Esophagus squamous epithelium (tissue), 5 donors: ENCODE measurements around the gene TLCD2. TPM values are rescaled to one million over a fixed set of nuclear protein-coding genes. Genes with fewer than 3 reads are reported as not detected.

Experiments
- DNase-seq: peaks from one replicate; lab custom pipeline; 2025; lab: John Stamatoyannopoulos, UW
- H3K27ac ChIP-seq, 4 donors: fragments of 200-600 bp; sonication (generic); one replicate each; pipeline ENCODE4 v1.5.1; 2016 to 2019; ENCODE audit warnings: mild to moderate bottlenecking in 1 of 4
- H3K27me3 ChIP-seq, 4 donors: fragments of 200-600 bp; sonication (generic); 1 replicate in 3 of 4; 2 replicates in 1 of 4; pipeline versions ENCODE4 v1.5.1 to v1.6.0; 2017 to 2021; ENCODE audit warnings: antibody characterized with exemption in 1 of 4
- H3K36me3 ChIP-seq, 3 donors: fragments of 200-600 bp; sonication (generic); one replicate each; pipeline ENCODE4 v1.5.1; 2016 to 2019
- H3K4me1 ChIP-seq, 3 donors: fragments of 200-600 bp; sonication (generic); one replicate each; pipeline ENCODE4 v1.5.1; 2017 to 2019
- H3K4me3 ChIP-seq, 4 donors: fragments of 200-600 bp; sonication (generic); 1 replicate in 3 of 4; 2 replicates in 1 of 4; pipeline ENCODE4 v1.5.1; 2016 to 2019; ENCODE audit warnings: mild to moderate bottlenecking in 2 of 4, moderate library complexity in 1 of 4
- H3K9me3 ChIP-seq, 3 donors: fragments of 200-600 bp; sonication (generic); one replicate each; pipeline ENCODE4 v1.5.1; 2016 to 2019
- POLR2A ChIP-seq, 4 donors: fragments of 450-650 bp; IDR thresholded peaks; one replicate each; pipeline ENCODE4 v1.6.1; 2017; ENCODE audit warnings: antibody characterized with exemption in 4 of 4, mild to moderate bottlenecking in 4 of 4, moderate library complexity in 3 of 4
- WGBS, 2 donors: methylation state at CpG; one replicate each; pipeline ENCODE4 v1.1.5; 2018; 5-methylcytosine and 5-hydroxymethylcytosine counted together
- intact Hi-C: fragments of 100-400 bp; cut with DNase I; formaldehyde crosslinking; loops from one replicate; pipeline ENCODE4 v1.15.0; 2022
- total RNA-seq, 4 donors: library from RNA; depleted of rRNA; stranded (reverse); fragments of >200 nt; gene quantifications; one replicate each; pipeline ENCODE4 v1.1.0, GENCODE V29; 2016
- TF ChIP-seq, protein P1 (sequence below), 6 experiments: fragments of 450-650 bp in 4 of 6; fragments of 200-600 bp in 2 of 6; sonication (generic) in 2 of 6; IDR thresholded peaks; one replicate each; pipeline ENCODE4 v1.5.1; 2016 to 2019; ENCODE audit warnings: antibody characterized with exemption in 6 of 6, mild to moderate bottlenecking in 4 of 6, moderate library complexity in 4 of 6
- donor health status: DM: yes; HTN: yes; CAD: no.

Gene TLCD2
- total RNA-seq, 4 donors from 2014 or later: 4.2 to 6.0 (median 5.6) TPM

DNA sequence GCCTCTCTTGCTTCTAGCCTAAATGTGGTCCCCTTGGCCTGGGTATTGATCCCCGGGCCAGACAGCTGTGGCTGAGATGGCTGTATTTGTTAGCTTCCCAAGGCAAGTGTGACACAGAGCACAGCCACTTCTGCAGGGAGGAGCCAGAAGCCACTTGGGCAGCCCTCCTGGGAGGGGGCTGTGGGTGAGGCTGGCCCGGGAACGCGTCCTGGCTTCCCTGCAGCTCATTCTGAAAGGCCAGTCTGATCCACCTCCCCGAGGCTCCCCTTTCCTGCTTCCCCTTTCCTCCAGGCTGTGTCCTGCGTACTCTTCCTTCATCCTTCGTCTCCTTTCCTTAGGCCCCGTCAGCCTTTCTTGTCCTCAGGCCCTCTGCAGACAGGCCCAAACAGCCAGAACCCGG is 40.5 kb upstream of the TLCD2 start:
- 44 to 60% methylated on average over 8 of the region's 9 CpGs for WGBS, 2 donors
- Histone ChIP-seq H3K9me3 (no peaks in the 10 kb centered on the region), H3K27me3 (no peaks in the 10 kb centered on the region), H3K27ac (peak overlapping the region; percentile 35 to 85 (median 69)), H3K4me3 (no peak overlapping the region), H3K36me3 (no peaks in the 10 kb centered on the region), H3K4me1 (peaks cover 26 to 93% (median 51%) of the 10 kb centered on the region in 3 donors)
- DNase-seq: no peak
- intact Hi-C loops: no loop called here
- TF ChIP-seq, protein P1, sequence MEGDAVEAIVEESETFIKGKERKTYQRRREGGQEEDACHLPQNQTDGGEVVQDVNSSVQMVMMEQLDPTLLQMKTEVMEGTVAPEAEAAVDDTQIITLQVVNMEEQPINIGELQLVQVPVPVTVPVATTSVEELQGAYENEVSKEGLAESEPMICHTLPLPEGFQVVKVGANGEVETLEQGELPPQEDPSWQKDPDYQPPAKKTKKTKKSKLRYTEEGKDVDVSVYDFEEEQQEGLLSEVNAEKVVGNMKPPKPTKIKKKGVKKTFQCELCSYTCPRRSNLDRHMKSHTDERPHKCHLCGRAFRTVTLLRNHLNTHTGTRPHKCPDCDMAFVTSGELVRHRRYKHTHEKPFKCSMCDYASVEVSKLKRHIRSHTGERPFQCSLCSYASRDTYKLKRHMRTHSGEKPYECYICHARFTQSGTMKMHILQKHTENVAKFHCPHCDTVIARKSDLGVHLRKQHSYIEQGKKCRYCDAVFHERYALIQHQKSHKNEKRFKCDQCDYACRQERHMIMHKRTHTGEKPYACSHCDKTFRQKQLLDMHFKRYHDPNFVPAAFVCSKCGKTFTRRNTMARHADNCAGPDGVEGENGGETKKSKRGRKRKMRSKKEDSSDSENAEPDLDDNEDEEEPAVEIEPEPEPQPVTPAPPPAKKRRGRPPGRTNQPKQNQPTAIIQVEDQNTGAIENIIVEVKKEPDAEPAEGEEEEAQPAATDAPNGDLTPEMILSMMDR (IDR thresholded peaks at IDR 0.05): no peak
- TF ChIP-seq POLR2A (IDR thresholded peaks at IDR 0.05): no peak

DNA sequence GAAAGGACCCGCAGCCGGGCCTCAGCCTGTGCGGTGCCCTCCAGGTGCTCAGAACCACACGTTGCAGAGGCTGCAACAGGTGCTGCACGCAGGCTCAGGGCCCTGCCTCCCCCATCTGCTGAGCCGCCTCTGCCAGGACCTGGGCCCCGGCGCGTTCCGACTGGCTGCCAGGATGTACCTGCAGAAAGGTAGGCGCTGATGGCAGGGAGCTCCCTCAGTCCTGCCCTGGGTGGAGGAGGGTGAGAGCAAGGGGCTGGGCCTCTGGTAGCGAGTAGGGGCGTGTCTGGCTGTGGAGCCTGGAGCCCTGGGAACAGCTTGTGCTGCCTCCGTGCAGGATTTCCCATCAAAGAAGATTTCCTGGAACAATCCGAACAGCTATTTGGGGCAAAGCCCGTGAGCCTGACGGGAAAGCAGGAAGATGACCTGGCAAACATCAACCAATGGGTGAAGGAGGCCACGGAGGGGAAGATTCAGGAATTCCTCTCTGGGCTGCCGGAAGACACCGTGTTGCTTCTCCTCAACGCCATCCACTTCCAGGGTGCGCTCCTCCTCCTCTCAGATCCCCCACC is 36.9 kb upstream of the TLCD2 start:
- Histone ChIP-seq H3K4me1 (peaks cover 11 to 73% (median 25%) of the 10 kb centered on the region in 3 donors), H3K36me3 (no peaks in the 10 kb centered on the region), H3K27me3 (no peaks in the 10 kb centered on the region), H3K27ac (peak overlapping the region; percentile 71 to 87 (median 80)), H3K4me3 (peak overlapping the region in 3 of 4 donors; percentile 3 to 17 (median 6)), H3K9me3 (no peaks in the 10 kb centered on the region)
- TF ChIP-seq, protein P1 (IDR thresholded peaks at IDR 0.05): peak in 1 of 6 experiments; percentile 33
- TF ChIP-seq POLR2A (IDR thresholded peaks at IDR 0.05): peak in 1 of 4 donors; percentile 10
- no peak for DNase-seq
- intact Hi-C loops: no loop called here
- 47 to 59% methylated on average over 6 to 11 of the region's 22 CpGs for WGBS, 2 donors

DNA sequence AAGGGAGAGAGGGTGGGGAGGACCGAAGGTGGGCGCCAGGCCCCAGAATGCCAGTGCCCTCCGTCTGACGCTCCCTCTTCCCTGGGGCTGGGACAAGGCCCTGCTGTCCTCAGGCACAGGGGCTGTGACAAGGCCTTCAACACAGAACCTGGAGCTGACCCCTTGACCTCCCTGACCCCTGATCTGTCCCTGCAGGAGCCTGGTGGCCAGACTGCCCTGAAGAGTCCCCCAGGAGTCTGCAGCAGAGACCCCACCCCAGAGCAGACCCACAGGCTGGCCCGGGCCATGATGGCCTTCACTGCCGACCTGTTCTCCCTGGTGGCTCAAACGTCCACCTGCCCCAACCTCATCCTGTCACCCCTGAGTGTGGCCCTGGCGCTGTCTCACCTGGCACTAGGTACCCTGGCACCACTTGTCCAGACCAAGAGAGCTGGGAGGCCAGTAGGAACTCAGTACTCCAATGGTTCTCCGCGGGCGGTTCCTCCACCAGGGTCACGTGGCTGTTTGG is 35.4 kb upstream of the TLCD2 start:
- no peak overlapping the region for H3K27ac ChIP-seq

DNA sequence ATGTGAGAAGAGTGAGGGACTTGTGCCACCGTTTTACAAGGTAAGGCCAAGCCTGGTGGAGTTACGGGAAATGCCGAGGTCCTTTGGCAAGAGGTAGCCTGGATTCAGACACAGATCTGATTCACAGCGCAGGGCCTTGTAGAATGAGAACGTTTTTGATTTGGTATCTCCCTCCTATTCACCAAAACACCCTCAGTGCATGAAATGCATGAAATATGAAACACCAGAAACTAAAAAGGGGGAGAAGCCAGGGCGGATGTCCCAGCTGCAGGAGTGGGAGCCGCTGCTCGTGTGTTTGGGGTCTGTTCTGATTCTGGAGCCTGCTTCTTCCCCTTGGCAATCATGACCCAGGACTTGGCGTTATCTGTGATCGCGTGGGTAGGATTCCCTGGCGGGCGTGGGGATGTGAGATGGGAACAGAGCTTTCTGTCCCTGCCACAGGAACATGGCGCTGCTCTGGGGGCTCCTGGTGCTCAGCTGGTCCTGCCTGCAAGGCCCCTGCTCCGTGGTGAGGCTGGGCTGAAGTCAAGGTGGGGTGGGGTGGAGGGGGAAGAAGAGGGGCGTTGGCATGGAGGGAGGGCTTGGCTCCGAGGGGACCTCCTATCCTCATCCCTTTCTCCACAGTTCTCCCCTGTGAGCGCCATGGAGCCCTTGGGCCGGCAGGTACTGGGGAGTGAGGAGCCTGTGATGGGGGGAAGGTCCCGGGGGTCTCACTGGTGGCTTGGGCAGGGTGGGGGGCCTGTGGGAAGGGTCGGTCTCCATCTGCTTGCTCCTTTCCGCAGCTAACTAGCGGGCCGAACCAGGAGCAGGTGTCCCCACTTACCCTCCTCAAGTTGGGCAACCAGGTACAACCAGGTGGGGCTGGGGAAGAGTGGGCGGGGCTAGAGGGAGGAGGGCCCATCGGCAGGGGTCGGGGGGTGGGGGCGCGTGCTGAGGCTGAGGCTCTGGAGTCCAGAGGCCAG is 34.7 kb upstream of the TLCD2 start:
- Histone ChIP-seq H3K27me3 (no peaks in the 10 kb centered on the region), H3K27ac (peak overlapping the region in 2 of 4 donors; percentile 21 to 29), H3K36me3 (no peaks in the 10 kb centered on the region), H3K4me3 (no peak overlapping the region), H3K9me3 (no peaks in the 10 kb centered on the region), H3K4me1 (peaks cover 11 to 51% (median 11%) of the 10 kb centered on the region in 3 donors)
- no peak for DNase-seq
- TF ChIP-seq POLR2A (IDR thresholded peaks at IDR 0.05): no peak
- intact Hi-C loops: no loop called here
- 64 to 84% methylated on average over 14 of the region's 29 CpGs for WGBS, 2 donors

More for the DNA sequence above, 35.4 kb upstream of the TLCD2 start:
- DNase-seq: no peak
- TF ChIP-seq POLR2A (IDR thresholded peaks at IDR 0.05): no peak
- TF ChIP-seq, protein P1 (IDR thresholded peaks at IDR 0.05): no peak
- Histone ChIP-seq H3K27me3 (no peaks in the 10 kb centered on the region), H3K4me3 (no peak overlapping the region), H3K4me1 (peaks cover 11 to 59% (median 14%) of the 10 kb centered on the region in 3 donors), H3K36me3 (no peaks in the 10 kb centered on the region), H3K9me3 (no peaks in the 10 kb centered on the region)
- WGBS, 2 donors: 88 to 100% methylated on average over 2 to 8 of the region's 12 CpGs
- intact Hi-C loops: no loop called here

DNA sequence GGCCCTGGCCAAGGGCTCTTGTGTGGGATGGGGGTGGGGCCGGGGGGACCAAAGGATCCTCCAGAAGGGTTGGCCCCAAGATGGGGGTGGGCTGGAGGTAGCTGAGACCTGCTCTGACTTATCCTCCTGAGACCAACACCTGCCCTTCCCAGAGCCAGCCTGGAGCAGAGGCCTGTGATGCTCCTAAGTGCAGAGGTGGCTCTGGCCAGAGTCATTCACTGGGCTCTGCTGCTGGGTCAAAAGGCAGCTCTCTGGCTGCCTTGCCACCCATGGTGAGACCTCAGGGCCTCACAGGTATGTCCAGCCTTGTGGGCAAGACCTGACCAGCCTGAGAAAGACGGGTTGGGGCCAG is 32.9 kb upstream of the TLCD2 start:
- Histone ChIP-seq H3K27me3 (no peaks in the 10 kb centered on the region), H3K4me3 (no peak overlapping the region), H3K4me1 (peaks cover 11 to 41% (median 11%) of the 10 kb centered on the region in 3 donors), H3K9me3 (no peaks in the 10 kb centered on the region), H3K27ac (no peak overlapping the region), H3K36me3 (peaks cover 0 to 6% (median 1%) of the 10 kb centered on the region in 3 donors)
- DNase-seq: no peak
- intact Hi-C loops: no loop called here
- TF ChIP-seq POLR2A (IDR thresholded peaks at IDR 0.05): no peak
- 20% methylated on average over 1 of the region's 2 CpGs; no CpG with 5 or more reads in 1 of the 2 donors for WGBS, 2 donors
